LoVo (cell line): Measurements from ENCODE around the gene SERP1.

Experiments used
- DNase-seq: peaks from one replicate; pipeline ENCODE4 v3.0.0-alpha.2; 2016; ENCODE audit warnings: low spot score

SERP1 gene

DNA sequence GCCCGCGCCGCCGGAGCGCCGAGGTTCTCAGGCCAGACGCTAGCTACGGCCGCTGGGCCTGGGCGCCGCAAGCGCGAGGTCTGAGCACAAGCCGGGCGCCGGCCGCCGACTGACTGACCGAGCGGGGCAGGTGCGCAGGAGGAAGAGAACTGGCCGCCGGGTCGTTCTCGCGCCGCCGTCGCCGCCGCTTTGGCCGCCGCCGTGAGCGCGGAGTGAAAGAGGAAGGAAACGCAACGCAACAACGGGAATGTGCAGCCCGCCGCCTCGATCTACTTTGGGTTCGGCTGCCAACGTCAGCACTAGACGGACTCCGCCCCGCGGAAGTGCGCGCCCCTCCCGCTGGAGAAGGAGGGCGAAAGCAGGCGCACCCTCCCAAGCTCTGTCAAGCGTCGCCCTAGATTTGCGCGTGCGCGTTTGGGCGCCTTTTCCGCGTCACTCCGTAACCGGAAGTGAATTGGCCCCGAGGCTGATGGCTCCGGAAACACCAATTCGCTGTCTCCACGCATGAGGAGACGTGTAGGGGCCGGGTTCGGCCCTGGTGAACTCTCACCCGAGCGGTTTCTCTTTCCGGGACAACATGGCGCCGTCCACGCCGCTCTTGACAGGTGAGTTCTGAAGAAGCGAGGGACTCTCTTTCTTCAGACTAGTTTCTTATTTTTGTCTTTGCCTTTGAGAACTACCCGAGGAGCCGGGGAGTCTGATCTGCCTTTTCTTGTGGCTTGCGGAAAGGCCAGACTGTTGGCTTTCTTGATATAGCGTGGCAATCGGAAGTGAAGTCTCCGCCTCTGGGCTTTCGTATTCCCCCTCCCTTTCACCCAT lies at the start of gene SERP1, which contains the start of gene EIF2A:
TSS of gene SERP1 (minus strand) at position 271 of the 819 bp plus-strand sequence. CDS start 361 bp downstream, outside the sequence.
TSS of gene EIF2A (plus strand) at position 562 of the 819 bp plus-strand sequence. CDS start at position 578, 16 bp downstream.
- peak; percentile 99 for DNase-seq

DNA sequence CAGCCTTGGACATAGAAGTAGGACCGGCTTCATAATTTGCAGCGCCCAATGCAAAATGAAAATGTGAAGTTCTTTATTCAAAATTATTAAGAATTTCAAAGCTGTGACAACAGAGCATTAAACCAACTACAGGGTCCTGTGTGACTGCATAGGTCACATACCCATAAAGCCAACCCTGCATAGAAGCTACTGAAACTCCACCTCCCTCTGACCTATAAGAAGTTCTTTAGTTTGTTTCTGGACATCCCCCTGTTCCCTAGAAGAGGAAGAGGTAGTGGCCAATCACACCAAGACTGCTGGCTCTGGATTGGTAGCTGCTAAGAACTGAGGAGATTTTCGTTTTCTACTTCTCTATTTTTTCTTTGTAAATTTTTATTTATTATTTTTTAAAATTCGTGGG lies 47.9 kb upstream of the SERP1 start:
- no peak for DNase-seq

DNA sequence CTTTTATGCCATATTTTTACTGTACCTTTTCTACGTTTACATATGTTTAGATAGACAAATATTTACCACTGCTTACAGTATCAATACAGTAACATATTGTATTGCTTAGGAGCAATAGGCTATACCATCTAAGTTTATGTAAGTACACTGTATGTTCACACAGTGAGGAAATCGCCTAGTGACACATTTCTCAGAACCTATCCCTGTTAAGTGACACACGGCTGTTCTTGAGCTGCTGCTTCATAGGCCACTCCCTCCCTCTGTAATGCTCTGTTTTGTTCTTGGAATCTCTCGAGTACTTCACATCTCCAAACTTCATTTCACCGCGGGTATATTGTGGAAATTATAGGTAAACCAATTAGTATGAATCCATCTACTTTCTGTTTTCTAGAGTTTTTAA lies 43.5 kb upstream of the SERP1 start:
- DNase-seq = no peak

DNA sequence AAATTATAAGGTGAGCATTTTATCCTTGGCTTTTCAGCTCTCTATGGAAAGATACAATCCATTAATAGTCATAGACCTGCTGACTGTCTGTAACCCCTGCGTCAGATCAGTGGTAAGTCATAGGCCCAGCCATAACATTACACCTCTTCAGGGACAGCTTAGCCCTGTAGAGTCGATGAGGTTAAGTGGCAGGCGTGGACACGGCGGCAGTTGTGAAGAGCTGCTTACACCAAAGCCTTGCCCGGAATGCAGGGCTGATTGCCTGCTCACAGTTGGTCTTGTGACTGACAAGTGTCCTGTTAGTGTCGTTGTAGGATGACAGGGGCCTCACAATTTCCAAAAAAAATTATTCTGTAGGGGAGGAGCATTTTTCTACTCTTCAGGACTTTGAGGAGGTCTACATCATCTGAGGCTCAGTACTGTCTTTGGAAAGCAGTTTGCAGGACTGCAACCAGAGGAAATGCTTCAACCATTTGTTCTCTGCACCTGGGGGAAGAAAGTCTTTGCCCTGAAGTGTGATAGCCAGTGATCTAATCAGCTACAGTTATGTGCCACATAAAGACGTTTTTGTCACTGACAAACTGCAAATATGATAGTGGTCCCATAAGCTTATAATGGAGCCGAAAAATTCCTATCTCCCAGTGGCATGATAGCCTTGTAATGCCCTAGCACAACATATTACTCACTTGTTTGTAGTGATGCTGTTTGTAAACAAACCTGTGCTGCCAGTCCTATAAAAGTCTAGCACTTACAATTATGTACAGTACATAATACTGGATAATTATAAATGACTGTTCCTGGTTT lies 41.9 kb upstream of the SERP1 start:
- no peak for DNase-seq

DNA sequence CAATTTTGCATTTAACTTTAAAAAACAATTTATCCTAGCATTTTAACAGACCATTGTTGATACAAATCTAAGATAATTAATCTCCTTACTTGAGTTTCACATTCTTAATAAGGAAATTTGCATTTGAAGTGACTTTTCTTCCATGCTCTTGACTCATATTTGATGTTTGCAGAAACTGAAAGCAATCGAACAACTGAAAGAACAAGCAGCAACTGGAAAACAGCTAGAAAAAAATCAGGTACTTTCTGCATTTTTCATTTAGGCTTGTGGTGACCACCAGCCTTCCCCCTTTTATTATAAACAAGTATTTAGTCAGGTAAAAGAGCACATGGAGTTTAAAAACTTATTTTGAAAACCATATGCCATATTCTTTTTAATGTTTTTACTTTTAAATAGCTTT lies 36.7 kb upstream of the SERP1 start:
- DNase-seq = no peak

DNA sequence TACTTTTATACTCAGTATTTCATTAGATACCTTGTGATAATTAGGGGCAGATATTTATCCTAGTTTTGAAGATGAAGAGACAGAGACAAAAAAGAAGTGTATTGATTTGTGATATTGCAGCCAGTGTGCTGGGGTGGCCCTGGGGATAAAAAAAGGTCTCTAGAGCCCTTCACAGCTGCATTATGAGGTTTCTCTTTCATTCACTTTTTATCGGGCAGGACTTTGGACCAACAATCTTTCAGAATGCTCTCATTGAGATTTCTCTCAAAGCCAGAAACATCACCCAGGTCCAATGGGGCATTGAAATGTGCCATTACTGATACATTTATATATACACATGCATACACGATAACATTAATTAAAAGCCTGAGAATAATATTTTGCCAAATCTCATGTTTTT lies 36.3 kb upstream of the SERP1 start:
- DNase-seq = no peak

DNA sequence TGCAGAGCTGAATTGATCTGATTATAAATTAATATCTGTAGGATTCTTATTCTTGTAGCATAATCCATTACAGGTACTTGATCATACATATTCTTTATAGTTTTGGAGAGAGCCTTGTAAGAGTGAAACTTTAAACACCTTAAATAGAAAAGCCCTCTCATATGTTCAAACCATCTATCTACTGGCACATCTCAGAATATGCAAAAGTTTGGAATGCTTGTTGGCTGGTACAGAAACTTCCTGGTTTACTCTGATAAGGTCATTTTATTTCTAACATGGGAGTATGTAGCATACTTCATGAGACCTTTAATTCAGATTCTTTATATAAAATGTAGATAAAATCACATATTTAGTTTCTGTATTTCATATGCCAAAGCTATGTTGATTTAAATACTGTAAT lies 34.9 kb upstream of the SERP1 start:
- DNase-seq = no peak

DNA sequence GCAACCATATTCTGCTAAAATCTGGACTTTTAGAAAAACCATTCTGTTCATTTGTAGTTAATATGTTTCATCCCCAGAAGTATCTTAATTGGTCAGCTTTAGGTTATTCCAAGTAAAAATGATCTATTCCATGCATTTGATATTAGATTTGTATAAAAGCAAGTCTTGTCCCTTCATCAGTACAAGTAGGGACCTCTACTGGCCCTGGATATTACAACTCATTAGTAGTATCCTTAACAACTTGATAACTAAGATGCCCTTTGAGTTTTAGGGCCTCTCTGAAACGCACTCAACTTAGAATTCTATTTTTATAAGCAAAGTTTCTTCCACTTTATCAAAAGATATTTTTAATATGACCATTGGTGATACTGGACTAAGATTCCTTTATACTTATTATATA lies 31.6 kb upstream of the SERP1 start:
- no peak for DNase-seq

DNA sequence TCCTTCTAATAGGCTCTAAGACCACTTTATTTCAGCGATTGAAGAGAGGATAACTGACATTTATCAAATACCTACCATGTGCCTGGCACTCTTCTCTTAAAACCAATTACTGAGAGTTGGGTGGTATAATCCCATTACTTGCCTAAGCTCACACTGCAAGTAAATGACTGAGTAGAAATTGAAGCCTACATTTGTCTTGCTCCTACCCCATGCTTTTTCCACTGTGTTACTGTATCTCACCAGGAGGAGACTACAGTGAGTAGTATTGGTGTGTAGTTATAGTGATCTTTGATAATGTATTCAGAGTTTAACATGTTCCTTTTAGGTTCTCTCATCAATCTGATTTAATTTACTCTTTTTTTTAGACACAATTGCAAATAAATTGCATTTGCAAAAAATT lies 21.0 kb upstream of the SERP1 start:
- DNase-seq = no peak

DNA sequence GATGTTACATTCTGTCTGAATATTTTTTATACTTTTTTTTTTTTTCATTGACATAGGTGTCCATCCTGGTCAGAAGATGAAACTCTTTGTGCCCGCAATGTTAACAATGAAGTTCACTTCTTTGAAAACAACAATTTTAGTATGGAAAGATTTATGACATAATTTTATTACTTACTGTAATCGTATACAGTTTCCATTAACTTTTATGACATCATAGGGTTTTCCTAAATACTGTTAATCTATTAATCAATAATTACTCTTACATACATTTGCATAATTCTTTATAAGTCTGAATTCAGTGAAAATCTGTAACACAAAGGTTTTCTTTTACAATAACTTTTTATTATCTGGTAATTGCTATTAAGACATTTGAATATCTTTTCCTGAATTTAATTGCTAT lies 17.9 kb upstream of the SERP1 start:
- DNase-seq = no peak

DNA sequence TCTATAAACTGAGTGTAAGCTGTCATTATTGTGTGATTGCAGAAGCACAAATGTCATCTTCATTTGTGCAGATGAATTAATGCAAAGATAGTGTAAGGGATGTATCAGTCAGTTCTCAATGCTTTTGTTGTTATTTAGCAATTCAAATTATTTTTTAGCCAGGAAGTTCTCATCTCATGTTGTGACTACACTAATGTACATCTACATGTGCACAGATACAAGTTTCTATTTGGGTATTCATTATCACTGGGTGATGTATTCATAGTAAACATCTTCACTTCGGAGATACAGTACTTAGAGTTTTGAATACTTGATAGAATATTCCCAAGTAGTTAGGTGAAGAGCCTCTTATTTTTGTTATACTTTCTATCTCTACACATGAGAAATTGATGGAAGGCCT lies 11.4 kb upstream of the SERP1 start:
- no peak for DNase-seq

DNA sequence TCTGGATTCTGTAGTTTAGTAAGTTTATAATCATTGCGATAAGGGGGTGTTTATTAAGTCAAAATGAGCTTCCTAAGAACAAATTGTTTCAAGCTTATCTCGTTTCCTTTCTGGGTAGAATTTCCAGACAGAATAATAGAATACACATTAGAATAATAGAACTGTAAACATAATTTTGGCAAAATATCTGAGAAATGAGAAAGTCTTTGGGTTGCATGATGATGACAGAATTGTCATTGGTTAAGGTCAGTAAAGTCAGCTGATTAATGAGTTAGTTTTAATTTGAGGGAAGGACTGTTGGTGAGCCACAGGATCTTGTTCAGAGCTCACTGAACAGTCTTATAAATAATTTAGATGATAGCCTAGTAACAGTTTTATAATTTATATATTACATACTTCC lies 10.5 kb upstream of the SERP1 start:
- DNase-seq = no peak

DNA sequence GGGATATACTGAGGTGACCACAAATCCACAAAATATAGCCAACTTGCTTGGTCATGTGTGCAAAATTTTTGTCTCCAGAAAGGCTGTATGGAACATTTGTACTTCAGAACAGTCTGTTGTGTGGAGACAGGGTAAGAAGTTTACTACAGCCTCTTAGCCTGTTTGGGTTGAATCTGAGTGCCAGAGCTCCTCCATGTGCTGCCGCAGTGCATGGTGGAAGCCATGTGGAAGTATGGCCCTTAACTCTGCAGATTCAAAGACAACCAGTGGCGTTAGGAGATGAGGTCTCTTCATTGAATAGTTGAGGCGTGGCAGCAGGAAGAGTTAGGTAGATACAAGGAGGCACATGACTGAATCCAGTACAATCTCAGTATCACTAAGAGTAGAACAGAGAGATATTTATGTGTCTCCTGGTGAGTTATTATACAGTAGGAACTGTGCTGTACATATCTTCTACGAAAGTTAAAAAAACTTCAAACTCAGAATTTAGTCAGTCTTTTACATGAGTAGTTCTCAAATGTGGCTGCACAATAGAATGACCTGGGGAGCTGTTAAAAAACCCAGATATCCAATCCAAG lies 9.7 kb upstream of the SERP1 start:
- no peak for DNase-seq

DNA sequence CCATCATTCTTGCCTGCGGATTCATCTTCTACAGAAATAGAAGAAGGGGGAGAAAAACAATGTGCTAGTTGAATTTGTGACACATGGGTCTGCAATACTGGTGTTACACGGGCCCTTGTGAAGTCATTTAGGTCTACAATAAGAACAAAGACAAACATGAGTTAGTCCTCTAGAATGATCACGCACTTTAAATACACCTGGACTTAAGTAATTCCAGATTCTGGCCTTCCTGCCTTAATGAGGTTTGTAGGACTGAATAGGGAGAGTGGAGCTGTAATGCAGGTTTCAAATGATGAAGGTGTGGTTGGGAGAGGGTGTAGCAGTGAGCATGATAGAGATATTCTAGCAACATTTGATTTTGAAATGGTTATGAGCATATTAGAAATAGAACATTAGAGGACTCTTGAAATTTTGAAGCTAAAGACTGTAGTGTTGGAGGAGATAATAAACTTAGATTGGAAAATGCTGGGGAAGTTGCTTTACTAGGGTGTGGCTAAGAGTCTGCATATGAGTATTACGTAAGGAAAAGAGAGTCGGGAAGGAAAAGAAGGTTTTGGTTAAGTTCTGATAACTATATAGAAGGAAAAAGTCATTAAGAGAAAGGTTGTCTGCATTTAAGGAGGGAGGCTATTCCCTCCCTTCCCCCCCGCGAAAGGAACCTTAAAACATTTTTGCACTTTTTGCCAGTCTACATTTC lies 897 bp upstream of the SERP1 start:
- peak; percentile 39 for DNase-seq

DNA sequence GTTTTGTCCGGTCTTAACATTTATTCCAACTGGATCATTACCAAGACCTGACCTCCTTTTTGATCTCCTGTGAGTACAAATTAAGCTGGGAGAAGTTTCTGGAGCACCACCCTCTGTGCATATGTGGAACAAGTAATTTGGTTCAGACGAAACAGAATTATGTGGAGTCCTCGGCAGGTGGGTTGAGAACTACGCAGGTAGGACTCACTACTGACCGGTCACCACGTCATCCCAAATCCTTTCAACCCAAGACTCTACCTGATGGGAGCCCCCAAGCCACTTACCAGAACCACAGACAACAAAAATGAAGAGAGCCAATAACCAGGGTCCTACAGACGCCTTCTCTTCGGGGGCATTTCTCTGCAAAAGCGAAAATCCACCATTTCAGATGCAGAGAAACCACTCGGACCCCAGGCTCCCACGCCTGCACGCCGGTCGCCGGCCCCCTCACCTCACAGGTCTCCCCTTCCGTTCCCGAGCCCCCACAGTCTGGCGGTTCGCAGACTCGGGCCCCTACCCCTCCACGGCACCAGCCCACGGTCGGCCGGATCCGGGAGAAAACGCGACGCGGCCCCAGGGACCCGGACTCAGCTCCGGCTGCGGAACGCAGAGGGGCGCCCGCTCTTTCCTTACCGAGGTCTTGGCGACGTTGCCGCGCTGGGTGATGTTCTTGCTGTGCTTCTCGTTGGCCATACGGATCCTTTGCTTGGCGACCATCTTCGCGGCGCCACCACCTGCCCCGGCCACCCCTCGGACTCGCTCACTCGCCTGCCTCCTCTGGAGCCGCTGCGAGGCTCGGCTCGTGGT lies 674 bp downstream of the SERP1 start:
- DNase-seq = peak; percentile 24

DNA sequence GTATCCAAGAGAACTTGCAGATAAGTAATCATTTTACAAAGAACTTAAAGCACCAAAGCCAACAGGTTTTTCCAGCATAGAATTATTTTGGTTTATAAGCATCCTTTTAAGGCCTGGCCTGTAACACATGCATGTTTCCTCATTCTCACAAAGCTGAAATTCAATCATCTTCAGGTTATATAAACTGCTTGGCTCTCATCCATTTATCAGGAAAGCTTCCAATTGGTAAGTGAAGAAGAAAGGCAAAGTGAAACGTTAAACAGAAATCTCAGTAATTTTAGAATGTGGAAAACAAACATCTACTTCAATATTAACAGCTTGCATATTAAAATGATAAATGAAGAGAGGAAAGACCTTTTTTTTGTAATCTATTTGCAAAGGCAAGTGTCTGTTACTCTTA lies 1.6 kb downstream of the SERP1 start:
- no peak for DNase-seq

DNA sequence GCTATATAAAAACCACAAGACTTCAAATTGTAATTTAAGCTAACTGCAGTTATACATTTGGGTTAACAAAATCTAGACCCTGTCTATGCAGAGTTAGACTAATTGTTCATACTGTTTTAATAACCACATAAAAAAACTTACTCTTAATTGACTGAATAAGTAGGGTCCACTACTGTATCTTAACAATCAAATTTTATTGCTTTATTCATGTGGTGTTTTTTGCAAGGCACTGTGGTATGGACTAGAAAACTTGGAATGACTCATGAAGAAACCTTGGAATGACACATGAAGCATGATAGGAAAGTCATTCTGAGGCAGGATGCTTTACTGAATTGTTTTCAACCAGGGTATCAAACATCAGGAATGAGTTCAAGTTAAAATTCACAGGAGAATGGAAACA lies 2.3 kb downstream of the SERP1 start:
- peak; percentile 16 for DNase-seq

DNA sequence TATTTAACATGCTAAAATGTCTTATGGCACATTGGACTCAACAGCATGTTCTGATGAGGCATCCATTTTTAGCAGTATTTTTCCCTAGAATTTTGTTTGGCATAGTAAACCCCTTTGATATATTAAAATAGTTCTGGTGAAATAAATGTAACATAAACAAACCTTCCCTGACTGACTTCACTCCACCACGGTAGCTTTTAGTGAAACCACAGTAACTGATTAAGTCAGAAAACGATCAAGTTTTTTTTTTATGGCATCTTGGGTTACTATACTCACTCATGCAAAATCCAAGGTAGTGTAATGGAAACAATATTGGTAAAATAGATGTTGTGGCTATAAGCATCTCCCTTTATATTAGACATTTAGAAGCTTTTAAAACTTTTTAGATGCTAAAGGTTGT lies 2.8 kb downstream of the SERP1 start:
- DNase-seq = no peak

DNA sequence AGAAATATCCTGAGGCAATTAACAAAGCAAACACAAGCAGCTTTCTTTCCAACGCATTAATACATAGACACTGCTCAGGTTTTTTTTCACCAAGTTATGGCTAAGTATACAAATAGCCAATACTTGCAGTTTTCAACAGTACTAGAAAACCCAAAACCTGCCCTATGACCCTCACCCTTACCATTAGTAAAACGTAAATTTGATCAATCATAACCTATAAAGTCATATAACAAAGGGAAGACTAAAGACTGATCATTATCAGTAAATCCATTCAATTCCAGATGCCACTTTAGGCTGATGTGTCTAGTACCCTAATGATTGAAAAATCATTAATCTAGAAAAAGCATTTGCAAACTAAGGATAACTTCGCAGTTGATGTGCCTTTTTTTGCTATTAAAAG lies 3.2 kb downstream of the SERP1 start:
- no peak for DNase-seq

DNA sequence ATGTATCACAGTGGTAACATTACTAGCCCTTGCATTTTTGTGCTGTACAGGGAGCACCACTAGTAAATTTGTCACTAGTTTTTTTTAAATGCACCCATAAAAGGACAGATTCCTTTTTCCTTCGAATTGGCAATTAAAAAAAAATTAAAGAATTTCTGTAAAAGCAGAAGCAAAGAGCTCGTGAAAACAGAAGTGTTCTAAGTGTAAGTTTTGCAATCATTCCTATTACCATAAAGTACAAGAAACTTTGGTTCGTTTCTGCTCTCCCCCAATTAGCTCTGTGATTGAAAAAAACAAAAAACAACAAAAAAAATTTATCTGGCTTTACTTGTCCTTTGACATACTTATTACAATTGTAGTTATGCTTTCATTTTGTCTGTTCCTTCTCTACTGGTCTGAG lies 5.3 kb downstream of the SERP1 start:
- no peak for DNase-seq

DNA sequence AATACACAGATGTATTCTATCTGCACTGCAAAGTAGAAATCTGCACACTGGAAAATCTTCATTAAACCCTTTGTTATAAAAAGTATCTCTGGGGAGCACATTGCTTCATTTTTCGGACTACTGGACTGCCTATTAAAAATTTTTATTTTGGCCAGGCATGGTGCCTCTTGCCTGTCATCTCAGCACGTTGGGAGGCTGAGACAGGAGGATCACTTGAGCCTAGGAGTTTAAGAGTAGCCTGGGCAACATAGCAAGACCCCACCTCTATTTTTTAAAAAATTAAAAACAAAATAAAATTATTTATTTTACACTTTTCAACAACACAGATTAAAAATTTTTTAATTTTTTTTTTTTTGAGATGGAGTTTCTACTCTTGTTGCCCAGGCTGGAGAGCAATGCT lies 6.0 kb downstream of the SERP1 start:
- DNase-seq = no peak
